B cell (primary cell): ENCODE measurements around the gene SP7. TPM values are rescaled to one million over a fixed set of nuclear protein-coding genes. Genes with fewer than 3 reads are reported as not detected.
A peak's percentile ranks its signal among the peaks of the same experiment; 100 is the strongest.

Experiments
- ATAC-seq: fragments of 200-7000 bp; cut with Tn5 transposase; one replicate; pipeline ENCODE4 v1.10.0; 2021; ENCODE audit warnings: low read depth, mild to moderate bottlenecking, moderate number of reproducible peaks, moderate library complexity
- CTCF ChIA-PET: fragments of 350-600 bp; sonication (Branson Sonifier 250); formaldehyde crosslinking; loops from one replicate; lab custom pipeline; 2021; ENCODE audit warnings: antibody characterized with exemption, inconsistent platforms; lab: Charles Lee
- POLR2A ChIA-PET: fragments of 350-600 bp; sonication (Branson Sonifier 250); formaldehyde crosslinking; loops from one replicate; lab custom pipeline; 2021; ENCODE audit warnings: antibody characterized with exemption; lab: Charles Lee
- DNase-seq: peaks from one replicate; pipeline ENCODE4 v3.0.0; 2013
- H2AFZ ChIP-seq: 2 replicates; pipeline ENCODE4 v1.6.1; 2012; ENCODE audit warnings: mild to moderate bottlenecking, low read depth, low read length; ENCODE audit not compliant: insufficient read depth, poor library complexity, severe bottlenecking
- H3K27ac ChIP-seq, 2 donors: 1 replicate in 1 of 2; 2 replicates in 1 of 2; pipeline ENCODE4 v1.5.1; 2012 to 2013; ENCODE audit warnings: low read length in 2 of 2, mild to moderate bottlenecking in 2 of 2, moderate library complexity in 1 of 2
- H3K27me3 ChIP-seq, 4 experiments: fragments of 200-600 bp in 1 of 4; sonication (generic) in 1 of 4; replicated peaks in 1 of 4; 1 replicate in 2 of 4; 2 replicates in 2 of 4; pipeline versions ENCODE4 v1.6.1 to v1.7.0; 2013 to 2016; ENCODE audit warnings: low read length in 3 of 4, mild to moderate bottlenecking in 2 of 4, mixed read lengths in 1 of 4, moderate library complexity in 1 of 4; ENCODE audit not compliant: insufficient read depth in 4 of 4, control insufficient read depth in 3 of 4; ENCODE audit errors: control extremely low read depth in 1 of 4
- H3K36me3 ChIP-seq, 2 experiments: replicated peaks in 1 of 2; 1 replicate in 1 of 2; 2 replicates in 1 of 2; pipeline versions ENCODE4 v1.6.1 to v1.7.1; 2013; ENCODE audit warnings: low read length in 1 of 2; ENCODE audit not compliant: insufficient read depth in 2 of 2, control insufficient read depth in 1 of 2; ENCODE audit errors: control extremely low read depth in 1 of 2, extremely low read depth in 1 of 2
- H3K4me1 ChIP-seq, 2 donors: fragments of 200-600 bp in 1 of 2; sonication (generic) in 1 of 2; 1 replicate in 1 of 2; 2 replicates in 1 of 2; pipeline versions ENCODE4 v1.5.1 to v1.6.1; 2013 to 2017; ENCODE audit warnings: low read length in 2 of 2; ENCODE audit not compliant: control insufficient read depth in 2 of 2, insufficient read depth in 2 of 2
- H3K4me2 ChIP-seq: replicated peaks from 2 replicates; pipeline ENCODE3; 2012; ENCODE audit warnings: mild to moderate bottlenecking, low read depth, low read length; ENCODE audit not compliant: poor library complexity, severe bottlenecking
- H3K4me3 ChIP-seq, 5 experiments: fragments of 200-600 bp in 1 of 5; sonication (generic) in 1 of 5; 1 replicate in 3 of 5; 2 replicates in 2 of 5; pipeline versions ENCODE4 v1.5.1 to v1.7.0; 2011 to 2016; ENCODE audit warnings: low read length in 4 of 5, mild to moderate bottlenecking in 4 of 5, low read depth in 2 of 5, control low read depth in 1 of 5, moderate library complexity in 1 of 5; ENCODE audit not compliant: insufficient read depth in 1 of 5; ENCODE audit errors: control extremely low read depth in 1 of 5, extremely low read depth in 1 of 5
- H3K79me2 ChIP-seq: fragments of 200-600 bp; sonication (generic); one replicate; pipeline ENCODE4 v1.6.0; 2016; ENCODE audit warnings: low read length; ENCODE audit not compliant: control insufficient read depth, insufficient read depth
- H3K9ac ChIP-seq: fragments of 200-600 bp; sonication (generic); 2 replicates; pipeline ENCODE4 v1.6.1; 2017; ENCODE audit warnings: mild to moderate bottlenecking, low read length, moderate library complexity
- H3K9me3 ChIP-seq, 3 donors: one replicate each; pipeline versions ENCODE4 v1.6.1 to v1.7.1; 2013; ENCODE audit warnings: low read length in 2 of 3; ENCODE audit not compliant: control insufficient read depth in 2 of 3, insufficient read depth in 1 of 3; ENCODE audit errors: control extremely low read depth in 1 of 3
- H4K20me1 ChIP-seq: 2 replicates; pipeline ENCODE4 v1.6.0; 2012; ENCODE audit warnings: mild to moderate bottlenecking, low read length; ENCODE audit not compliant: insufficient read depth, control insufficient read depth, poor library complexity, severe bottlenecking
- H3K27ac Mint-ChIP-seq: one replicate; pipeline ENCODE4 v1.8.0; 2021; ENCODE audit warnings: mixed read lengths
- H3K27me3 Mint-ChIP-seq: one replicate; pipeline ENCODE4 v1.8.0; 2021; ENCODE audit warnings: mixed read lengths
- H3K4me1 Mint-ChIP-seq: one replicate; pipeline ENCODE4 v1.8.0; 2021; ENCODE audit warnings: mixed read lengths
- H3K4me3 Mint-ChIP-seq: one replicate; pipeline ENCODE4 v1.8.0; 2021; ENCODE audit warnings: mixed read lengths
- H3K9me3 Mint-ChIP-seq: one replicate; pipeline ENCODE4 v1.8.0; 2022; ENCODE audit warnings: mixed read lengths; ENCODE audit not compliant: insufficient read depth
- EZH2 ChIP-seq: IDR thresholded peaks from 2 replicates; pipeline ENCODE4 v1.6.1; 2012; ENCODE audit warnings: borderline replicate concordance, low read depth, mild to moderate bottlenecking, moderate library complexity, low read length; ENCODE audit not compliant: insufficient read depth, poor library complexity, severe bottlenecking
- WGBS: methylation state at CpG from one replicate; pipeline ENCODE4 v1.1.5; 2013; ENCODE audit warnings: missing lambda C conversion rate; ENCODE audit not compliant: insufficient coverage; 5-methylcytosine and 5-hydroxymethylcytosine counted together
- intact Hi-C: fragments of 100-400 bp; cut with micrococcal nuclease; formaldehyde crosslinking; loops from one replicate; pipeline ENCODE4 v1.10.0; 2022
- polyA plus RNA-seq: library from polyadenylated mRNA; depleted of rRNA; stranded (reverse); fragments of >200 nt; gene quantifications from 2 replicates; pipeline ENCODE4 v1.2.3, GENCODE V29; 2012
- total RNA-seq, 2 donors: library from RNA; stranded (reverse); fragments of 120-200 nt in 1 of 2; gene quantifications; 1 replicate in 1 of 2; 2 replicates in 1 of 2; pipeline versions ENCODE4 v1.2.3 to v1.2.4, GENCODE V29; 2013 to 2022
- TF ChIP-seq, protein P1 (sequence below): fragments of 200-600 bp; IDR thresholded peaks from one replicate; pipeline ENCODE4 v1.8.0; 2022; ENCODE audit warnings: antibody characterized with exemption, mild to moderate bottlenecking

SP7 gene
- total and polyA plus RNA-seq, 2 donors (not counting 1 experiment from before 2014, with no cell fraction given): 0.34 TPM; not detected in 1

- CTCF ChIA-PET: interaction anchor here (0.7 to 15.1 kb wide), 22 partner anchors 11 to 185 kb away, joined by 3 to 353 read pairs (median 5); partner anchors contain the start of genes CSAD, ESPL1, MYG1 and PFDN5
These were observed 11.9 kb downstream of the SP7 start for GRCh38 chr12:53324113-53324778.

More at GRCh38 chr12:53324113-53324778, 11.9 kb downstream of the SP7 start:
- ATAC-seq (peak; percentile 37), DNase-seq (peak; percentile 85)
- no peaks in the 10 kb centered on the region for H3K9me3 ChIP-seq
- Mint-ChIP-seq H3K4me3 (peak overlapping the region; percentile 92), H3K27me3 (peaks cover 10% of the 10 kb centered on the region), H3K27ac (peak overlapping the region; percentile 94), H3K4me1 (peaks cover 38% of the 10 kb centered on the region), H3K9me3 (no peaks in the 10 kb centered on the region)
- POLR2A ChIA-PET: interaction anchor here (0.6 to 4.0 kb wide), 11 partner anchors 21 to 116 kb away, joined by 3 to 21 read pairs (median 7); partner anchors contain the start of genes MYG1, PFDN5 and SP1
- peak overlapping the region; percentile 85 to 89 for H3K27ac ChIP-seq
- H3K36me3 ChIP-seq: peaks cover 0 to 6% of the 10 kb centered on the region in 2 experiments
- H3K4me3 ChIP-seq: peak overlapping the region; percentile 70 to 85 (median 78)
- peak overlapping the region; percentile 94 for H2AFZ ChIP-seq
- TF ChIP-seq, protein P1, sequence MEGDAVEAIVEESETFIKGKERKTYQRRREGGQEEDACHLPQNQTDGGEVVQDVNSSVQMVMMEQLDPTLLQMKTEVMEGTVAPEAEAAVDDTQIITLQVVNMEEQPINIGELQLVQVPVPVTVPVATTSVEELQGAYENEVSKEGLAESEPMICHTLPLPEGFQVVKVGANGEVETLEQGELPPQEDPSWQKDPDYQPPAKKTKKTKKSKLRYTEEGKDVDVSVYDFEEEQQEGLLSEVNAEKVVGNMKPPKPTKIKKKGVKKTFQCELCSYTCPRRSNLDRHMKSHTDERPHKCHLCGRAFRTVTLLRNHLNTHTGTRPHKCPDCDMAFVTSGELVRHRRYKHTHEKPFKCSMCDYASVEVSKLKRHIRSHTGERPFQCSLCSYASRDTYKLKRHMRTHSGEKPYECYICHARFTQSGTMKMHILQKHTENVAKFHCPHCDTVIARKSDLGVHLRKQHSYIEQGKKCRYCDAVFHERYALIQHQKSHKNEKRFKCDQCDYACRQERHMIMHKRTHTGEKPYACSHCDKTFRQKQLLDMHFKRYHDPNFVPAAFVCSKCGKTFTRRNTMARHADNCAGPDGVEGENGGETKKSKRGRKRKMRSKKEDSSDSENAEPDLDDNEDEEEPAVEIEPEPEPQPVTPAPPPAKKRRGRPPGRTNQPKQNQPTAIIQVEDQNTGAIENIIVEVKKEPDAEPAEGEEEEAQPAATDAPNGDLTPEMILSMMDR: no peak
- no peak for TF ChIP-seq EZH2
- peaks cover 0 to 23% (median 8%) of the 10 kb centered on the region in 4 experiments for H3K27me3 ChIP-seq
- peak overlapping the region; percentile 81 for H3K9ac ChIP-seq
- no peaks in the 10 kb centered on the region for H4K20me1 ChIP-seq
- peak overlapping the region; percentile 100 for H3K4me2 ChIP-seq
- intact Hi-C loops: loop anchor here (1.0 to 10.0 kb wide), 9 partner anchors 21 to 301 kb away; partner anchors contain the start of genes ATF7, CSAD, SPRYD3 and ZNF740
- H3K4me1 ChIP-seq: peaks cover 26 to 38% of the 10 kb centered on the region in 2 donors
- 3% methylated on average over 10 of the region's 28 CpGs for WGBS
- peaks cover 14% of the 10 kb centered on the region for H3K79me2 ChIP-seq
